Measurements from ENCODE around the gene VGF.
"Not testable (repeated sequence)": the region's sequence is repeated elsewhere in the genome, so short reads cannot be mapped to it uniquely, and the experiment has no call there.

The VGF gene

DNA sequence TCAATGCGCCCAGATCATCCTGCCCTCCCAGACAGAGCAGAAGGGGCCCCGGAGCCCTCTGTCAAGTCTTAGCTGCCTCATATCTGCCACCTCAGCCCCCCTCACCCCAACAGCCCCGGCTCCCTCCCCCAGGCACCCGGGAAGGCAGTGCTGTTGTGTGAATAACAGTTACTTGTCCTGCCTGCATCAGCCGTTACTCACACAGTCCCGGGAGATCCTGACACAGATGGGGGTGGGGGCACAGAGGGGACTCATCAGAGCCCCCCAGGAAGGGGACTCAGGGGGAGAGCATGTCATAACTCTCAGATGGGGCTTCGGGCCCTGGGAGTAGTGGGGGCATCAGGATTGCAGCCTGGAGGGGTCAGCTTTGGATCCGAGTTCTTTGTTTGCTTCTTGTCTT is 50.9 kb downstream of the VGF start:
- DNase-seq, result no peak

DNA sequence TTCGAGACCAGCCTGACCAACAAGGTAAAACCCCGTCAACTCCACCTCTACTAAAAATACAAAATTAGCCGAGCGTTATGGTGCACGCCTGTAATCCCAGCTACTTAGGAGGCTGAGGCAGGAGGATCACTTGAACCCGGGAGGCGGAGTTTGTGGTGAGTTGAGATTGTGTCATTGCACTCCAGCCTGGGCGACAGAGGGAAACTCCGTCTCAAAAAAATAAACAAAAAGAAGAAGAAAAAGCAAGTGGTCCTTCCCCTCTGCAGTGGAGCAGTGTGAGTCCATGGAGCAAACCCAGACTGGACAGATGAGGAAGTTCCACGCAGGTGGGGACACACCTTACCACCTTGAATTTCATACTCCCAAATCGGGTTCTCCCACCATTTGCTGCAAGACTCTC is 51.5 kb downstream of the VGF start:
- DNase-seq, result no peak

DNA sequence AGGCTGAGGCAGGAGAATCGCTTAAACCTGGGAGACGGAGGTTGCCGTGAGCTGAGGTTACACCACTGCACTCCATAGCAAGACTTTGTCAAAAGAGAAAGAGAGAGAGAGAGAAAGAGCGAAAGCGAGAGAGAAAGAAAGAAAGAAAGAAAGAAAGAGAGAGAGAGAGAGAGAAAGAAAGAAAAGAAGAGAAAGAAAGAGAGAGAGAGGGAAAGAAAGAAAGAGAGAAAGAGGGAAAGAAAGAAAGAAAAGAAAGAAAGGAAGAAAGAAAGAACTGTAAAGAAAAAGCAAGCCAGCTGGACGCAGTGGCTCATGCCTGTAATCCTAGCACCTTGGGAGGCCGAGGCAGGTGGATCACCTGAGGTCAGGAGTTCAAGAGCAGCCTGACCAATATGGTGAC is 52.2 kb downstream of the VGF start:
- not testable (repeated sequence) for DNase-seq

All from CD4-positive, alpha-beta T cell treated with Interleukin-15 for 1 hour (primary cell).